ENCODE data around the gene FHAD1.

The FHAD1 gene

DNA sequence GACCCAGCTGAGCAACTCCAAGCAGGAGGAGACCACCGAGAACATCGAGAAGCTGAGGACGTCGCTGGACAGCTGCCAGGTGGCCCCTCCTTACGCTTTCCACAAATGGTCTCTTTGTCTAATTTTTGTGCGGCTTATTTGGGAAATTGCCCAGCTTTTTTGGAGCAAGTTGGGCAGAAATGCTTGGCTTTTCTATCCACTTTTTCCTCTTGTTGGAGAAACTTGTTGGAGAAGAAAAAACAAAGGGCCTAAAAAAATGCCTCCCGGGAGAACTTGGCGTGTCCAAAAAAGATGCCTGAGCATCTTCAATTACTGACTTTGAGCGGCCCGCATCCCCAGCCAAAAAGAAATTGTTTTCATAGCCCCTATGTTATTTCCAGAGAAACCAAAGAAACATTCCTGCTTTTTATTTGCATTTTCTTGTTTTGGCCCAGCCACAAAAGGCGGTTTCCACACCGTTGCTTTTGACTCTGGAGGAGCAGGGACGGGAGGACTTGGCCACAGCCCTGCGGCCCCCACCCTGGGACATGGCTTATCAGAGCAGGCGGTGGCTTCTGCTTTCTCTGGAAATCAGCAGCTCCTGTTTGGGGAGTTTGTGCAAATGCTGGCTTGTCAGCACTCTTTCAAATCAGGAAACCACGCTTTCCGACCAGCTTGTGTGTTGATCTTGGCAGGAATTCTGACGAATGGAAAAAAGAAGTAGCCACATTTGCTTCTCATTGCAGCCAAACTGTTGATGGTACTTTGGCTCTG is 81.5 kb downstream of the FHAD1 start:
- Histone ChIP-seq H4K20me1 (ENCODE audit: insufficient read depth, low read length) (no peaks in the 10 kb centered on the region), H3K9ac (ENCODE audit: low read length) (no peak overlapping the region), H3K9me3 (ENCODE audit: low read length) (no peaks in the 10 kb centered on the region), H2AFZ (ENCODE audit: low read length) (no peak overlapping the region), H3K4me3 (ENCODE audit: low read depth, low read length, poor library complexity, severe bottlenecking) (no peak overlapping the region), H3K9me2 (ENCODE audit: low read depth, low read length) (no peaks in the 10 kb centered on the region), H3K27ac (ENCODE audit: low read depth, low read length, poor library complexity, severe bottlenecking) (no peak overlapping the region), H3F3A (ENCODE audit: insufficient read depth, low read length) (no peaks in the 10 kb centered on the region), H3K36me3 (ENCODE audit: insufficient read depth, low read length) (no peaks in the 10 kb centered on the region), H3K27me3 (ENCODE audit: insufficient read depth, low read length) (no peaks in the 10 kb centered on the region; the same call in 1 of the 2 replicates), H3K79me2 (ENCODE audit: insufficient read depth, low read length) (no peaks in the 10 kb centered on the region), H3K4me2 (ENCODE audit: low read length) (no peak overlapping the region), H3K4me1 (ENCODE audit: insufficient read depth, low read length, severe bottlenecking) (no peaks in the 10 kb centered on the region)
- TF ChIP-seq EZH2 (IDR thresholded peaks at IDR 0.05; ENCODE audit: borderline replicate concordance, low read length): no peak
- TF ChIP-seq, protein P1, sequence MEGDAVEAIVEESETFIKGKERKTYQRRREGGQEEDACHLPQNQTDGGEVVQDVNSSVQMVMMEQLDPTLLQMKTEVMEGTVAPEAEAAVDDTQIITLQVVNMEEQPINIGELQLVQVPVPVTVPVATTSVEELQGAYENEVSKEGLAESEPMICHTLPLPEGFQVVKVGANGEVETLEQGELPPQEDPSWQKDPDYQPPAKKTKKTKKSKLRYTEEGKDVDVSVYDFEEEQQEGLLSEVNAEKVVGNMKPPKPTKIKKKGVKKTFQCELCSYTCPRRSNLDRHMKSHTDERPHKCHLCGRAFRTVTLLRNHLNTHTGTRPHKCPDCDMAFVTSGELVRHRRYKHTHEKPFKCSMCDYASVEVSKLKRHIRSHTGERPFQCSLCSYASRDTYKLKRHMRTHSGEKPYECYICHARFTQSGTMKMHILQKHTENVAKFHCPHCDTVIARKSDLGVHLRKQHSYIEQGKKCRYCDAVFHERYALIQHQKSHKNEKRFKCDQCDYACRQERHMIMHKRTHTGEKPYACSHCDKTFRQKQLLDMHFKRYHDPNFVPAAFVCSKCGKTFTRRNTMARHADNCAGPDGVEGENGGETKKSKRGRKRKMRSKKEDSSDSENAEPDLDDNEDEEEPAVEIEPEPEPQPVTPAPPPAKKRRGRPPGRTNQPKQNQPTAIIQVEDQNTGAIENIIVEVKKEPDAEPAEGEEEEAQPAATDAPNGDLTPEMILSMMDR (IDR thresholded peaks at IDR 0.05; ENCODE audit: low read length): no peak

GRCh38 chr1:15329104-15329820 is 82.2 kb downstream of the FHAD1 start:
- TF ChIP-seq, protein P1 (IDR thresholded peaks at IDR 0.05; ENCODE audit: low read length): no peak
- TF ChIP-seq EZH2 (IDR thresholded peaks at IDR 0.05; ENCODE audit: borderline replicate concordance, low read length): no peak
- Histone ChIP-seq H3K36me3 (ENCODE audit: insufficient read depth, low read length) (no peaks in the 10 kb centered on the region), H3F3A (ENCODE audit: insufficient read depth, low read length) (no peaks in the 10 kb centered on the region), H3K27ac (ENCODE audit: low read depth, low read length, poor library complexity, severe bottlenecking) (no peak overlapping the region), H3K9ac (ENCODE audit: low read length) (no peak overlapping the region), H3K27me3 (ENCODE audit: insufficient read depth, low read length) (no peaks in the 10 kb centered on the region; the same call in 1 of the 2 replicates), H3K9me3 (ENCODE audit: low read length) (no peaks in the 10 kb centered on the region), H4K20me1 (ENCODE audit: insufficient read depth, low read length) (no peaks in the 10 kb centered on the region), H3K4me3 (ENCODE audit: low read depth, low read length, poor library complexity, severe bottlenecking) (no peak overlapping the region), H3K9me2 (ENCODE audit: low read depth, low read length) (no peaks in the 10 kb centered on the region), H3K79me2 (ENCODE audit: insufficient read depth, low read length) (no peaks in the 10 kb centered on the region), H3K4me2 (ENCODE audit: low read length) (no peak overlapping the region), H3K4me1 (ENCODE audit: insufficient read depth, low read length, severe bottlenecking) (no peaks in the 10 kb centered on the region), H2AFZ (ENCODE audit: low read length) (no peak overlapping the region)

DNA sequence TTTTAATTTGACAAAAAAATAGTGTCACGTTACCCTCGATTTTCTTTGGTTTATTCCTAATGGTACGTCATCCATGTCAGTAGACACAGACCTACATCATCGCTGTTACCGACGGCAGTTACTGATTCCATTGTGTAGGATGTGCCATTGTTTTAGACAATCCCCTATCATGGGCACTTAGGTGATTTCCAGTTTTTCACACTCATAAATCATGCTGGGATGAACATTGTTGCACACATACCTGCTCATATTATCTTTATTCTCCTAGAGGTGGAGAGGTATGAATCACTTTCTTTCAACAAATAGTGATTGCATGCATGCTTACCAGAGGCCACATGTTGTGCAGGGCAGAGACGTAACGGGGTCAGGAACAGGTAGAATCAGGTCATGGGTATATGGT is 83.0 kb downstream of the FHAD1 start:
- H3K27ac ChIP-seq (ENCODE audit: low read depth, low read length, poor library complexity, severe bottlenecking): no peak overlapping the region
- no peak for TF ChIP-seq EZH2 (IDR thresholded peaks at IDR 0.05; ENCODE audit: borderline replicate concordance, low read length)
- TF ChIP-seq, protein P1 (IDR thresholded peaks at IDR 0.05; ENCODE audit: low read length): no peak
- H3K36me3 ChIP-seq (ENCODE audit: insufficient read depth, low read length): no peaks in the 10 kb centered on the region

More for the DNA sequence above, 83.0 kb downstream of the FHAD1 start:
- Histone ChIP-seq H3K79me2 (ENCODE audit: insufficient read depth, low read length) (no peaks in the 10 kb centered on the region), H3F3A (ENCODE audit: insufficient read depth, low read length) (no peaks in the 10 kb centered on the region), H3K4me2 (ENCODE audit: low read length) (no peak overlapping the region), H3K9ac (ENCODE audit: low read length) (no peak overlapping the region), H2AFZ (ENCODE audit: low read length) (no peak overlapping the region), H3K4me3 (ENCODE audit: low read depth, low read length, poor library complexity, severe bottlenecking) (no peak overlapping the region), H3K27me3 (ENCODE audit: insufficient read depth, low read length) (no peaks in the 10 kb centered on the region; the same call in 1 of the 2 replicates), H3K4me1 (ENCODE audit: insufficient read depth, low read length, severe bottlenecking) (no peaks in the 10 kb centered on the region), H3K9me3 (ENCODE audit: low read length) (no peaks in the 10 kb centered on the region), H3K9me2 (ENCODE audit: low read depth, low read length) (no peaks in the 10 kb centered on the region), H4K20me1 (ENCODE audit: insufficient read depth, low read length) (no peaks in the 10 kb centered on the region)

Data from OCI-LY1 (cell line).